ENCODE measurements around the gene NDUFS1. TPM values are rescaled to one million over a fixed set of nuclear protein-coding genes. Genes with fewer than 3 reads are reported as not detected.

Gene NDUFS1
- 68.9 and 88.3 TPM in 2 replicates for total RNA-seq (2011; cell fraction: chromatin; rRNA removed; ENCODE audit: low replicate concordance)
- 32.9 and 35.0 TPM in 2 replicates for total RNA-seq (2011; cell fraction: nucleolus; rRNA removed)
- total RNA-seq (2011; cell fraction: nucleoplasm; rRNA removed), result 27.6 and 34.6 TPM in 2 replicates
- total RNA-seq (2014; rRNA removed), result 86.8 and 92.7 TPM in 2 replicates
- total RNA-seq (2014; rRNA removed; fragmentation: Illumina TruSeq; extraction: Trizol), result 118 and 143 TPM in 2 replicates
- total RNA-seq (2015; rRNA removed; fragmentation: Illumina TruSeq; extraction: Trizol), result 86.5 and 91.5 TPM in 2 replicates
- total RNA-seq (2021), result 87.9 and 90.5 TPM in 2 replicates
- polyA plus RNA-seq (2011; rRNA removed), result 84.7 and 130 TPM in 2 replicates
- polyA plus RNA-seq (2011; cell fraction: cytosol; rRNA removed), result 43.2 and 72.6 TPM in 2 replicates
- 33.4 and 43.8 TPM in 2 replicates for polyA plus RNA-seq (2011; cell fraction: nucleus; rRNA removed)
- 49.5 and 75.8 TPM in 2 replicates for polyA plus RNA-seq (2012)
- polyA plus RNA-seq (2014; fragmentation: Illumina TruSeq; extraction: Trizol), result 99.8 and 102 TPM in 2 replicates
- polyA plus RNA-seq (2014; fragmentation: Nextera tagmentation; extraction: Ambion mirVana), result 100 to 1,000 TPM in 1 of 2 experiments, 10 to 100 TPM in 1; 75.0 to 116 TPM
- polyA plus RNA-seq (2014; rRNA removed), result 76.8 and 77.4 TPM in 2 replicates
- polyA minus RNA-seq (2011; rRNA and poly(A)+ RNA removed), result 220 and 255 TPM in 2 replicates
- 43.6 and 56.6 TPM in 2 replicates for polyA minus RNA-seq (2011; cell fraction: cytosol; rRNA and poly(A)+ RNA removed)
- 21.1 and 33.7 TPM in 2 replicates for polyA minus RNA-seq (2011; cell fraction: nucleus; rRNA and poly(A)+ RNA removed)
- percentile 79 among the genes with signal in this experiment for Bru-seq, nascent RNA
- percentile 86 among the genes with signal in this experiment for BruChase-seq, experiment 1, labeled RNA remaining after a 2-hour chase
- BruChase-seq, experiment 2, labeled RNA remaining after a 6-hour chase, result percentile 86 among the genes with signal in this experiment
- long read RNA-seq, experiment 1, full-length matches to known transcripts, result 261 of 324 reads
- long read RNA-seq, experiment 1, partial matches to known transcripts, result 25 of 324 reads
- long read RNA-seq, experiment 1, other reads (novel, unspliced or antisense), result 38 of 324 reads
- long read RNA-seq, experiment 2, full-length matches to known transcripts, result 27 of 64 reads
- long read RNA-seq, experiment 2, partial matches to known transcripts, result 18 of 64 reads
- long read RNA-seq, experiment 2, other reads (novel, unspliced or antisense), result 19 of 64 reads
- long read RNA-seq, experiment 3, full-length matches to known transcripts, result 51 of 67 reads
- long read RNA-seq, experiment 3, partial matches to known transcripts, result 8 of 67 reads
- long read RNA-seq, experiment 3, other reads (novel, unspliced or antisense), result 8 of 67 reads

DNA sequence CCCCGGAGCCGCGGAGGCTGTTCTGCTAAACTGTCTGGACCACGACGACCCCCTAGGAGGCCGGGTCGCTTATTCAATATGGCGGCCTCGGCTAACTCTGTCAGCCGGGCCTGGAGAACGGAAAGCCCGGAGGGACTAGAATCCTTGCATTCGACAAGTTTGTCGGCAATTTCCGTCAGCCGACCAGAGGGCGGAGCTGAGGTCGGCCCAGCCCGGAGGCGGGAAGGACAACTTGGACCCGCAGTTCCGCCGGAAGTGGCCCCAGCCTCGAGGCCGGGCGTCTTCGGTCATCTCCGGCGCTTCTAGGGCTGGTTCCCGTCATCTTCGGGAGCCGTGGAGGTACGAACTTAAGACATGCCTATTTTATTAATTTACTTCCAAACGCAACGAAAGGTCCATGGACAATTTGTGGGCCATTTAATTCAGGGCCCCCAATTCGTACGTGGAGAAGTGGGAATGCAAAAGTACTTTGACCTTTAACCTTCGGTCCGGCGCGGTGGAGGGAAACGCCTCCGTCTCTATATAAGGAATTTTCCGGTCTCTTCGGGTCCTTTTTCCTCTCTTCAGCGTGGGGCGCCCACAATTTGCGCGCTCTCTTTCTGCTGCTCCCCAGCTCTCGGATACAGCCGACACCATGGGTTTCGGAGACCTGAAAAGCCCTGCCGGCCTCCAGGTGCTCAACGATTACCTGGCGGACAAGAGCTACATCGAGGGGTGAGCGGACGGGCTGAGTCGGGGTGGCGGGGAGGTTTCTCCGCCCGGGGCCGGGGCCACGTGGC, at the start of gene NDUFS1, which contains the start of gene EEF1B2:
NDUFS1 (minus strand) TSS at position 99 of the 779 bp plus-strand sequence. CDS start 5,766 bp downstream, outside the sequence.
EEF1B2 (plus strand) TSS at position 550 of the 779 bp plus-strand sequence; CDS start at position 635, 85 bp downstream.
- peak within 1 kb of the TSS; percentile 95 for H3K9ac ChIP-seq (ENCODE audit: insufficient read depth in 1 of 2, low read depth in 2 of 2, low read length in 2 of 2)
- peaks cover 76% of the 10 kb centered on the region for H3K79me2 ChIP-seq (ENCODE audit: control insufficient read depth, insufficient read depth, low read length)
- H3K36me3 ChIP-seq (ENCODE audit: control insufficient read depth, insufficient read depth, low read length), result peaks cover 58% of the 10 kb centered on the region
- in situ Hi-C loops (cut with MboI) (no loop called here), intact Hi-C loops (cut with micrococcal nuclease) (loop anchor here (5.0 kb wide), 3 partner anchors 72 to 157 kb away; partner anchors contain the start of gene INO80D)
- H3K4me3 ChIP-seq, result peak within 1 kb of the TSS; percentile 81
- no TSS peak for BruUV-seq (replicated peaks)
- FAIRE-seq (peak; percentile 89), DNase-seq (ENCODE audit: extremely low read depth in 1 of 4, low spot score in 3 of 4) (peak; percentile 78 to 97 (median 84)), ATAC-seq (peak; percentile 91)
- peak within 1 kb of the TSS; percentile 89 for H3K27ac ChIP-seq (ENCODE audit: extremely low read depth, low read depth, low read length)
- POLR2A ChIA-PET, result interaction anchor here (0.7 to 1.0 kb wide), 8 partner anchors 9 to 1345 kb away, joined by 3 to 4 read pairs (median 3); no protein-coding TSS in a partner anchor
- no peaks in the 10 kb centered on the region for H3K9me1 ChIP-seq (ENCODE audit: control insufficient read depth, insufficient read depth, low read length)
- no peaks in the 10 kb centered on the region for H4K20me1 ChIP-seq (replicated peaks; ENCODE audit: control insufficient read depth, insufficient read depth, low read length)
- H2AFZ ChIP-seq (ENCODE audit: low read depth, low read length), result peak within 1 kb of the TSS; percentile 95
- H3K9me3 ChIP-seq (replicated peaks; ENCODE audit: control insufficient read depth, insufficient read depth, low read depth, low read length), result no peaks in the 10 kb centered on the region; the same call in 1 of the 2 replicates
- H3K4me2 ChIP-seq (ENCODE audit: insufficient read depth, low read length), result peak within 1 kb of the TSS; percentile 94
- H3K27me3 ChIP-seq (ENCODE audit: control insufficient read depth in 2 of 2, insufficient read depth in 2 of 2, low read length in 2 of 2), result no peaks in the 10 kb centered on the region
- peaks cover 8 to 15% of the 10 kb centered on the region in 2 experiments; a peak in 4 of 5 replicates for H3K4me1 ChIP-seq (replicated peaks in 1 of 2; ENCODE audit: control insufficient read depth in 2 of 2, insufficient read depth in 2 of 2, low read length in 2 of 2)
- WGBS (ENCODE audit: insufficient coverage, low coverage, missing lambda C conversion rate), result under 1% methylated on average over 36 of the region's 64 CpGs
- CTCF ChIA-PET (ENCODE audit: low intra/inter-chr PET ratio), result no interaction called here
- TF ChIP-seq ZNF766 (CRISPR knock-in tag; conservative IDR thresholded peaks at IDR 0.05) (peak; percentile 56; the same call in 1 of the 2 replicates), SMAD3 (CRISPR knock-in tag; conservative IDR thresholded peaks at IDR 0.05) (no peak), THAP7 (CRISPR knock-in tag; IDR thresholded peaks at IDR 0.05) (no peak), ZFX (CRISPR knock-in tag; IDR thresholded peaks at IDR 0.05) (peak; percentile 69), BRF2 (IDR thresholded peaks at IDR 0.05; ENCODE audit: borderline replicate concordance, insufficient read depth, insufficient read length) (no peak), ETV5 (CRISPR knock-in tag; IDR thresholded peaks at IDR 0.05; ENCODE audit: low read depth) (peak; percentile 75), ZFP1 (CRISPR knock-in tag; IDR thresholded peaks at IDR 0.05) (no peak), DNMT1 (IDR thresholded peaks at IDR 0.05) (no peak), ZNF830 (CRISPR knock-in tag; IDR thresholded peaks at IDR 0.05) (no peak), TCF3 (CRISPR knock-in tag; IDR thresholded peaks at IDR 0.05) (no peak), GTF2F1 (IDR thresholded peaks at IDR 0.05; ENCODE audit: low read depth, low read length) (no peak; the same call in 1 of the 2 replicates)
- TF ChIP-seq, protein P1, sequence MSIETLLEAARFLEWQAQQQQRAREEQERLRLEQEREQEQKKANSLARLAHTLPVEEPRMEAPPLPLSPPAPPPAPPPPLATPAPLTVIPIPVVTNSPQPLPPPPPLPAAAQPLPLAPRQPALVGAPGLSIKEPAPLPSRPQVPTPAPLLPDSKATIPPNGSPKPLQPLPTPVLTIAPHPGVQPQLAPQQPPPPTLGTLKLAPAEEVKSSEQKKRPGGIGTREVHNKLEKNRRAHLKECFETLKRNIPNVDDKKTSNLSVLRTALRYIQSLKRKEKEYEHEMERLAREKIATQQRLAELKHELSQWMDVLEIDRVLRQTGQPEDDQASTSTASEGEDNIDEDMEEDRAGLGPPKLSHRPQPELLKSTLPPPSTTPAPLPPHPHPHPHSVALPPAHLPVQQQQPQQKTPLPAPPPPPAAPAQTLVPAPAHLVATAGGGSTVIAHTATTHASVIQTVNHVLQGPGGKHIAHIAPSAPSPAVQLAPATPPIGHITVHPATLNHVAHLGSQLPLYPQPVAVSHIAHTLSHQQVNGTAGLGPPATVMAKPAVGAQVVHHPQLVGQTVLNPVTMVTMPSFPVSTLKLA (conservative IDR thresholded peaks at IDR 0.05), result peak; percentile 95 to 97

Measured in K562 (cell line).